AG04449 (cell line): Measurements from ENCODE around the gene AKAP11.

Experiments
- CTCF ChIA-PET: fragments of 350-600 bp; formaldehyde crosslinking; extraction: SDS; loops from one replicate; lab custom pipeline; 2021; ENCODE audit warnings: antibody characterized with exemption; lab: Yijun Ruan, JAX
- POLR2A ChIA-PET: fragments of 400-600, 350-600 bp; formaldehyde crosslinking; extraction: SDS; loops from one replicate; lab custom pipeline; 2020; ENCODE audit warnings: antibody characterized with exemption, inconsistent platforms; lab: Yijun Ruan, JAX
- DNase-seq: peaks from one replicate; pipeline ENCODE4 v3.0.0-alpha.2; 2010; ENCODE audit warnings: low read depth, low spot score
- H3K4me3 ChIP-seq: 2 replicates; pipeline ENCODE4 v1.5.1; 2011; ENCODE audit warnings: low read depth, mild to moderate bottlenecking, control low read depth, low read length
- TF ChIP-seq, protein P1 (sequence below): IDR thresholded peaks from one replicate; pipeline ENCODE4 v1.5.1; 2011; ENCODE audit warnings: mild to moderate bottlenecking, moderate library complexity, low read length, control low read depth, inconsistent platforms; ENCODE audit not compliant: insufficient read depth; ENCODE audit errors: missing control alignments

AKAP11 gene

DNA sequence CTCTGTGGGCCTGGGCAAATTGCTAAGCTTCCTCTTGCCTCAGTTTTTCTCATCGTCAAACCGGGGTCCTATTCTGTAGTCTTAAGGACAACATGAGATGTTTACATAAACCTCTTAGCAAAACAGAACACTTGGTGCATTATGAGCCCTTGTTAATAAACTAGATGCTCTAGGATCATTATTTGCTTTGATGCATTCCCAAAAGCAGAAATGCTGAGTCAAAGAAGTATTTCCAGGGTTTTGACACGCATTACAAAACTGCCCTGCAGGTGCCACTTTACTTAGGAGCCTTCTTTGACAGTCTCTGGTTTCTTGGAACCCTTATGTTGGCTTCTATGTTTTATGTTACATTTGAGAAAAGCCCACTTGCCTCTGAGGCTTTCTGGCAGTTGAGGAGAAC, 12.1 kb downstream of the AKAP11 start:
- H3K4me3 ChIP-seq, result no peak overlapping the region
- CTCF ChIA-PET, result no interaction called here
- TF ChIP-seq, protein P1, sequence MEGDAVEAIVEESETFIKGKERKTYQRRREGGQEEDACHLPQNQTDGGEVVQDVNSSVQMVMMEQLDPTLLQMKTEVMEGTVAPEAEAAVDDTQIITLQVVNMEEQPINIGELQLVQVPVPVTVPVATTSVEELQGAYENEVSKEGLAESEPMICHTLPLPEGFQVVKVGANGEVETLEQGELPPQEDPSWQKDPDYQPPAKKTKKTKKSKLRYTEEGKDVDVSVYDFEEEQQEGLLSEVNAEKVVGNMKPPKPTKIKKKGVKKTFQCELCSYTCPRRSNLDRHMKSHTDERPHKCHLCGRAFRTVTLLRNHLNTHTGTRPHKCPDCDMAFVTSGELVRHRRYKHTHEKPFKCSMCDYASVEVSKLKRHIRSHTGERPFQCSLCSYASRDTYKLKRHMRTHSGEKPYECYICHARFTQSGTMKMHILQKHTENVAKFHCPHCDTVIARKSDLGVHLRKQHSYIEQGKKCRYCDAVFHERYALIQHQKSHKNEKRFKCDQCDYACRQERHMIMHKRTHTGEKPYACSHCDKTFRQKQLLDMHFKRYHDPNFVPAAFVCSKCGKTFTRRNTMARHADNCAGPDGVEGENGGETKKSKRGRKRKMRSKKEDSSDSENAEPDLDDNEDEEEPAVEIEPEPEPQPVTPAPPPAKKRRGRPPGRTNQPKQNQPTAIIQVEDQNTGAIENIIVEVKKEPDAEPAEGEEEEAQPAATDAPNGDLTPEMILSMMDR, result no peak
- POLR2A ChIA-PET, result no interaction called here
- DNase-seq, result no peak

- no peak for DNase-seq
- TF ChIP-seq, protein P1, result no peak
- ChIA-PET CTCF (no interaction called here), POLR2A (no interaction called here)
- H3K4me3 ChIP-seq, result no peak overlapping the region
Observed at GRCh38 chr13:42298392-42298791, 26.4 kb downstream of the AKAP11 start.

GRCh38 chr13:42305503-42305902, 33.6 kb downstream of the AKAP11 start:
- no peak for DNase-seq
- CTCF ChIA-PET, result no interaction called here
- POLR2A ChIA-PET, result interaction anchor here (0.6 kb wide), 1 partner anchor 83 kb away, joined by 4 read pairs; no protein-coding TSS in a partner anchor
- TF ChIP-seq, protein P1, result no peak
- no peak overlapping the region for H3K4me3 ChIP-seq

GRCh38 chr13:42307461-42307860, 35.5 kb downstream of the AKAP11 start:
- POLR2A ChIA-PET, result no interaction called here
- no peak for DNase-seq
- TF ChIP-seq, protein P1, result no peak
- H3K4me3 ChIP-seq, result no peak overlapping the region
- CTCF ChIA-PET, result interaction anchor here (1.0 kb wide), 1 partner anchor 14 kb away, joined by 4 read pairs; no protein-coding TSS in a partner anchor

- no peak for DNase-seq
- TF ChIP-seq, protein P1, result no peak
- H3K4me3 ChIP-seq, result no peak overlapping the region
- POLR2A ChIA-PET, result no interaction called here
- CTCF ChIA-PET, result no interaction called here
Observed at GRCh38 chr13:42312817-42313431, 41.0 kb downstream of the AKAP11 start.

GRCh38 chr13:42318570-42318969, 46.6 kb downstream of the AKAP11 start:
- CTCF ChIA-PET, result no interaction called here
- DNase-seq, result no peak
- no peak overlapping the region for H3K4me3 ChIP-seq
- TF ChIP-seq, protein P1, result no peak
- POLR2A ChIA-PET, result no interaction called here
